HepG2 (cell line): ENCODE results near the gene PHTF1. TPM values are rescaled to one million over a fixed set of nuclear protein-coding genes. Genes with fewer than 3 reads are reported as not detected.

Experiments used
- ASH2L ChIP-seq: fragments of 300-600, 200-600 bp; sonication (generic); IDR thresholded peaks from 2 replicates; pipeline ENCODE4 v1.7.0; 2017; ENCODE audit warnings: low read depth, mild to moderate bottlenecking, moderate library complexity, mixed read lengths, low read length; ENCODE audit not compliant: insufficient read length
- CBX5 ChIP-seq: sonication (generic); formaldehyde crosslinking; IDR thresholded peaks from 2 replicates; pipeline ENCODE4 v1.4.0; 2020; ENCODE audit warnings: missing genetic modification reagents, borderline replicate concordance
- CCAR2 ChIP-seq: fragments of 200-400 bp; formaldehyde crosslinking; optimal IDR thresholded peaks from 2 replicates; pipeline ENCODE3; 2018; ENCODE audit warnings: low read depth, mild to moderate bottlenecking, low read length, moderate library complexity
- GFI1 ChIP-seq: sonication (generic); formaldehyde crosslinking; IDR thresholded peaks from 2 replicates; pipeline ENCODE4 v1.5.0; 2020; ENCODE audit warnings: missing genetic modification reagents, mild to moderate bottlenecking, borderline replicate concordance
- JDP2 ChIP-seq: sonication (generic); formaldehyde crosslinking; IDR thresholded peaks from 2 replicates; pipeline ENCODE4 v1.8.1; 2022; ENCODE audit warnings: missing genetic modification reagents, borderline replicate concordance
- KDM4B ChIP-seq: sonication (generic); formaldehyde crosslinking; IDR thresholded peaks from 2 replicates; pipeline ENCODE4 v1.4.0; 2020; ENCODE audit warnings: missing genetic modification reagents
- MXI1 ChIP-seq: IDR thresholded peaks from 3 replicates; pipeline ENCODE4 v1.6.1; 2012; ENCODE audit warnings: low read depth, low read length, inconsistent platforms, borderline replicate concordance
- ONECUT2 ChIP-seq: sonication (generic); formaldehyde crosslinking; IDR thresholded peaks from 2 replicates; pipeline ENCODE4 v1.4.0; 2020; ENCODE audit warnings: missing genetic modification reagents
- PRPF4 ChIP-seq: fragments of 200-400 bp; formaldehyde crosslinking; IDR thresholded peaks from 2 replicates; pipeline ENCODE4 v1.6.1; 2016; ENCODE audit warnings: low read length, low read depth; ENCODE audit not compliant: poor library complexity, severe bottlenecking
- SP1 ChIP-seq, 2 experiments: fragments of 450-650 bp in 1 of 2; sonication (generic) in 1 of 2; formaldehyde crosslinking in 1 of 2; IDR thresholded peaks; 2 replicates each; pipeline versions ENCODE4 v1.4.0 to v1.6.1; 2016 to 2020; ENCODE audit warnings: missing genetic modification reagents in 1 of 2
- ZFP41 ChIP-seq: sonication (generic); formaldehyde crosslinking; IDR thresholded peaks from 2 replicates; pipeline ENCODE4 v1.4.0; 2020; ENCODE audit warnings: mild to moderate bottlenecking, missing genetic modification reagents, borderline replicate concordance
- ZNF121 ChIP-seq: sonication (generic); formaldehyde crosslinking; IDR thresholded peaks from 2 replicates; pipeline ENCODE4 v1.5.0; 2020; ENCODE audit warnings: mild to moderate bottlenecking, missing genetic modification reagents
- ZNF296 ChIP-seq: sonication (generic); formaldehyde crosslinking; conservative IDR thresholded peaks from 2 replicates; pipeline ENCODE4 v1.5.0; 2020; ENCODE audit warnings: mild to moderate bottlenecking, missing genetic modification reagents
- ZNF569 ChIP-seq: sonication (generic); formaldehyde crosslinking; IDR thresholded peaks from 2 replicates; pipeline ENCODE4 v1.5.0; 2020; ENCODE audit warnings: mild to moderate bottlenecking, missing genetic modification reagents, moderate library complexity, borderline replicate concordance
- ZNF672 ChIP-seq: sonication (generic); formaldehyde crosslinking; IDR thresholded peaks from 2 replicates; pipeline ENCODE4 v1.8.1; 2022; ENCODE audit warnings: missing genetic modification reagents
- polyA plus RNA-seq, 8 experiments: library from polyadenylated mRNA; depleted of rRNA in 3 of 8; stranded (reverse) in 7 of 8; unstranded in 1 of 8; fragments of >200 nt; fragmentation: Illumina TruSeq in 4 of 8; extraction: Trizol in 4 of 8; gene quantifications; 2 replicates each; pipeline versions ENCODE4 v1.2.1 to v1.2.3, GENCODE V29; 2011 to 2016; ENCODE audit warnings: low read depth in 4 of 8, missing spikeins in 1 of 8, mixed read lengths in 1 of 8; ENCODE audit not compliant: insufficient read depth in 1 of 8
- total RNA-seq, 5 experiments: library from RNA; depleted of rRNA; stranded (reverse); fragments of >200 nt; fragmentation: Illumina TruSeq; extraction: Trizol; gene quantifications; 2 replicates each; pipeline ENCODE4 v1.2.3, GENCODE V29; 2016; ENCODE audit warnings: low read depth in 1 of 5
- TF ChIP-seq, protein P1 (sequence below), 2 experiments: fragments of 450-650 bp in 1 of 2; sonication (generic) in 1 of 2; formaldehyde crosslinking; IDR thresholded peaks; 2 replicates each; pipeline versions ENCODE4 v1.5.0 to v1.8.0; 2020 to 2022; ENCODE audit warnings: mild to moderate bottlenecking in 1 of 2, missing genetic modification reagents in 1 of 2
- TF ChIP-seq, protein P2 (sequence below): sonication (generic); formaldehyde crosslinking; IDR thresholded peaks from 2 replicates; pipeline ENCODE4 v1.8.1; 2022; ENCODE audit warnings: low read depth, mild to moderate bottlenecking, missing genetic modification reagents
- TF ChIP-seq, protein P3 (sequence below): sonication (generic); formaldehyde crosslinking; IDR thresholded peaks from 2 replicates; pipeline ENCODE4 v1.5.0; 2020; ENCODE audit warnings: missing genetic modification reagents, mild to moderate bottlenecking, borderline replicate concordance
- TF ChIP-seq, protein P4 (sequence below): sonication (generic); formaldehyde crosslinking; IDR thresholded peaks from 2 replicates; pipeline ENCODE4 v1.5.0; 2020; ENCODE audit warnings: mild to moderate bottlenecking, missing genetic modification reagents, borderline replicate concordance

Gene PHTF1
- total and polyA plus RNA-seq, 2 of the 13 experiments (the other 11 are each of a cell fraction or from before 2014, with no cell fraction given): 5.0 to 19.7 TPM

DNA sequence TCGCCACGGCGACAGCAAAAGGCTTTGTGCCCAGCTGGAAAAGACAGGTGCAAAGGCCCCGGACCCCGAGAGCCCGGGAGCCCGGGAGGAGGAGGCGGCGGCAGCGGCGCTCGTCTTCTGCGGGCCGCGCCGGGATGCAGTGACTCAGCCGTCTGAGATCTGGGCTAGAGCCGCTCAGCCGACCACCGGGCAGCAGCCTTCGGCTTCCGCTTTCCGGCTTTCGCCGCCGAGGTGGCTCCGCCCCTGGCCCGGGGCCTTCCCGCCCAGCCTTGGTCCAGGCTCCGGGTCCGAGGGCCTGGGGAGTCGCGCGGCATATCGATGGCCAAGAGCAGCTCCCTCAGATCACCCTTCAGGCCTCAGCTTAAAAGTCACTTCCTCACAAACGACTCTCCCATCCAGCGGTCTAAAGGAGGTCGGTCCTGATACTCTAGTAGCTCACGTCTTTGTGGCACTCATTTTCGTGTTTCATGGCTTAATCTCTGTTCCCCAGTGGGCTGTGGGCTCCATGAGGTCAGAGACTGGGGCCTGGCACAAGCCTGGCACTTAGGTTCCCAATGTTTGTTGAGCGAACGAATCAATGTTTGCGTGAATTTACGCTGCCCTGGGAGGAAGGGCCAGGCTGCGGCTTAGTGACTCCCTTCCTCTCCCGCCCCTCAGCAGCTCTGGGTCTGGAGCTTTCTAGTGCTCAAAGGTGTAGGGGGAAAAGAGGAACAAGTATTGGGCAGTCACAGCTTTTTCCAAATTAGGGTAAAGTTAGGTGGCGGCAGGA, at the start of gene PHTF1 (continued):
- TF ChIP-seq PRPF4: no peak
- TF ChIP-seq KDM4B (CRISPR knock-in tag): 0 out of 2 replicates have a peak, but pooled peaks have one; percentile 28
- TF ChIP-seq SP1 (IDR thresholded peaks at IDR 0.05): no peak
- no peak; the same call in 1 of the 2 replicates for TF ChIP-seq SP1 (CRISPR knock-in tag; IDR thresholded peaks at IDR 0.05)
- no peak for TF ChIP-seq CCAR2
- no peak for TF ChIP-seq ZNF121 (CRISPR knock-in tag)
- TF ChIP-seq ZNF296 (CRISPR knock-in tag): no peak
- TF ChIP-seq, protein P1, sequence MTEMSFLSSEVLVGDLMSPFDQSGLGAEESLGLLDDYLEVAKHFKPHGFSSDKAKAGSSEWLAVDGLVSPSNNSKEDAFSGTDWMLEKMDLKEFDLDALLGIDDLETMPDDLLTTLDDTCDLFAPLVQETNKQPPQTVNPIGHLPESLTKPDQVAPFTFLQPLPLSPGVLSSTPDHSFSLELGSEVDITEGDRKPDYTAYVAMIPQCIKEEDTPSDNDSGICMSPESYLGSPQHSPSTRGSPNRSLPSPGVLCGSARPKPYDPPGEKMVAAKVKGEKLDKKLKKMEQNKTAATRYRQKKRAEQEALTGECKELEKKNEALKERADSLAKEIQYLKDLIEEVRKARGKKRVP (CRISPR knock-in tag; IDR thresholded peaks at IDR 0.05): no peak
- TF ChIP-seq GFI1 (CRISPR knock-in tag): peak; percentile 60; the same call in 1 of the 2 replicates
- TF ChIP-seq ZFP41 (CRISPR knock-in tag): no peak; the same call in 1 of the 2 replicates
- TF ChIP-seq, protein P2, sequence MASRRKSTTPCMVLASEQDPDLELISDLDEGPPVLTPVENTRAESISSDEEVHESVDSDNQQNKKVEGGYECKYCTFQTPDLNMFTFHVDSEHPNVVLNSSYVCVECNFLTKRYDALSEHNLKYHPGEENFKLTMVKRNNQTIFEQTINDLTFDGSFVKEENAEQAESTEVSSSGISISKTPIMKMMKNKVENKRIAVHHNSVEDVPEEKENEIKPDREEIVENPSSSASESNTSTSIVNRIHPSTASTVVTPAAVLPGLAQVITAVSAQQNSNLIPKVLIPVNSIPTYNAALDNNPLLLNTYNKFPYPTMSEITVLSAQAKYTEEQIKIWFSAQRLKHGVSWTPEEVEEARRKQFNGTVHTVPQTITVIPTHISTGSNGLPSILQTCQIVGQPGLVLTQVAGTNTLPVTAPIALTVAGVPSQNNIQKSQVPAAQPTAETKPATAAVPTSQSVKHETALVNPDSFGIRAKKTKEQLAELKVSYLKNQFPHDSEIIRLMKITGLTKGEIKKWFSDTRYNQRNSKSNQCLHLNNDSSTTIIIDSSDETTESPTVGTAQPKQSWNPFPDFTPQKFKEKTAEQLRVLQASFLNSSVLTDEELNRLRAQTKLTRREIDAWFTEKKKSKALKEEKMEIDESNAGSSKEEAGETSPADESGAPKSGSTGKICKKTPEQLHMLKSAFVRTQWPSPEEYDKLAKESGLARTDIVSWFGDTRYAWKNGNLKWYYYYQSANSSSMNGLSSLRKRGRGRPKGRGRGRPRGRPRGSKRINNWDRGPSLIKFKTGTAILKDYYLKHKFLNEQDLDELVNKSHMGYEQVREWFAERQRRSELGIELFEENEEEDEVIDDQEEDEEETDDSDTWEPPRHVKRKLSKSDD (CRISPR knock-in tag): no peak
- TF ChIP-seq MXI1: no peak
- no peak for TF ChIP-seq CBX5
- no peak for TF ChIP-seq JDP2 (CRISPR knock-in tag)
- TF ChIP-seq, protein P3, sequence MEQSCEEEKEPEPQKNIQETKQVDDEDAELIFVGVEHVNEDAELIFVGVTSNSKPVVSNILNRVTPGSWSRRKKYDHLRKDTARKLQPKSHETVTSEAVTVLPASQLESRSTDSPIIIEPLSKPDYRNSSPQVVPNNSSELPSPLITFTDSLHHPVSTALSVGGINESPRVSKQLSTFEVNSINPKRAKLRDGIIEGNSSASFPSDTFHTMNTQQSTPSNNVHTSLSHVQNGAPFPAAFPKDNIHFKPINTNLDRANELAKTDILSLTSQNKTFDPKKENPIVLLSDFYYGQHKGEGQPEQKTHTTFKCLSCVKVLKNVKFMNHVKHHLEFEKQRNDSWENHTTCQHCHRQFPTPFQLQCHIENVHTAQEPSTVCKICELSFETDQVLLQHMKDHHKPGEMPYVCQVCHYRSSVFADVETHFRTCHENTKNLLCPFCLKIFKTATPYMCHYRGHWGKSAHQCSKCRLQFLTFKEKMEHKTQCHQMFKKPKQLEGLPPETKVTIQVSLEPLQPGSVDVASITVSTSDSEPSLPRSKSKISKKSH (CRISPR knock-in tag): no peak
- TF ChIP-seq ZNF569: no peak
- no peak for TF ChIP-seq ZNF672
- TF ChIP-seq ONECUT2 (CRISPR knock-in tag): no peak
- TF ChIP-seq, protein P4, sequence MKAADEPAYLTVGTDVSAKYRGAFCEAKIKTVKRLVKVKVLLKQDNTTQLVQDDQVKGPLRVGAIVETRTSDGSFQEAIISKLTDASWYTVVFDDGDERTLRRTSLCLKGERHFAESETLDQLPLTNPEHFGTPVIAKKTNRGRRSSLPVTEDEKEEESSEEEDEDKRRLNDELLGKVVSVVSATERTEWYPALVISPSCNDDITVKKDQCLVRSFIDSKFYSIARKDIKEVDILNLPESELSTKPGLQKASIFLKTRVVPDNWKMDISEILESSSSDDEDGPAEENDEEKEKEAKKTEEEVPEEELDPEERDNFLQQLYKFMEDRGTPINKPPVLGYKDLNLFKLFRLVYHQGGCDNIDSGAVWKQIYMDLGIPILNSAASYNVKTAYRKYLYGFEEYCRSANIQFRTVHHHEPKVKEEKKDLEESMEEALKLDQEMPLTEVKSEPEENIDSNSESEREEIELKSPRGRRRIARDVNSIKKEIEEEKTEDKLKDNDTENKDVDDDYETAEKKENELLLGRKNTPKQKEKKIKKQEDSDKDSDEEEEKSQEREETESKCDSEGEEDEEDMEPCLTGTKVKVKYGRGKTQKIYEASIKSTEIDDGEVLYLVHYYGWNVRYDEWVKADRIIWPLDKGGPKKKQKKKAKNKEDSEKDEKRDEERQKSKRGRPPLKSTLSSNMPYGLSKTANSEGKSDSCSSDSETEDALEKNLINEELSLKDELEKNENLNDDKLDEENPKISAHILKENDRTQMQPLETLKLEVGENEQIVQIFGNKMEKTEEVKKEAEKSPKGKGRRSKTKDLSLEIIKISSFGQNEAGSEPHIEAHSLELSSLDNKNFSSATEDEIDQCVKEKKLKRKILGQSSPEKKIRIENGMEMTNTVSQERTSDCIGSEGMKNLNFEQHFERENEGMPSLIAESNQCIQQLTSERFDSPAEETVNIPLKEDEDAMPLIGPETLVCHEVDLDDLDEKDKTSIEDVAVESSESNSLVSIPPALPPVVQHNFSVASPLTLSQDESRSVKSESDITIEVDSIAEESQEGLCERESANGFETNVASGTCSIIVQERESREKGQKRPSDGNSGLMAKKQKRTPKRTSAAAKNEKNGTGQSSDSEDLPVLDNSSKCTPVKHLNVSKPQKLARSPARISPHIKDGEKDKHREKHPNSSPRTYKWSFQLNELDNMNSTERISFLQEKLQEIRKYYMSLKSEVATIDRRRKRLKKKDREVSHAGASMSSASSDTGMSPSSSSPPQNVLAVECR (CRISPR knock-in tag): peak; percentile 90
- peak; percentile 80 for TF ChIP-seq ASH2L
